Measurements from ENCODE around the gene TCEANC2. TPM values are rescaled to one million over a fixed set of nuclear protein-coding genes. Genes with fewer than 3 reads are reported as not detected.

Gene TCEANC2
- total and polyA plus RNA-seq, 2 of the 4 experiments (the other 2 are of a cell fraction): 2.4 to 3.2 TPM

GRCh38 chr1:54013393-54014008 lies 39.9 kb upstream of the TCEANC2 start:
- H2AK9ac ChIP-seq (replicated peaks; ENCODE audit: low read depth, low read length, poor library complexity): no peak overlapping the region
- H3K79me1 ChIP-seq (ENCODE audit: low read depth in 1 of 2, low read length in 2 of 2): no peaks in the 10 kb centered on the region
- H3K4ac ChIP-seq (ENCODE audit: low read depth, low read length): no peak overlapping the region
- POLR2A ChIA-PET (ENCODE audit: unreplicated experiment): no interaction called here
- no peak overlapping the region for H3K9ac ChIP-seq (ENCODE audit: low read depth, low read length)
- no peak overlapping the region for H3K14ac ChIP-seq (replicated peaks; ENCODE audit: low read depth, low read length)
- H3K36me3 ChIP-seq (ENCODE audit: control insufficient read depth, insufficient read depth, low read length): no peaks in the 10 kb centered on the region
- H3K9me3 ChIP-seq (ENCODE audit: control insufficient read depth, insufficient read depth, low read length): no peaks in the 10 kb centered on the region
- no peak for ATAC-seq (ENCODE audit: low read depth)
- 66% methylated on average over 6 of the region's 8 CpGs; no CpG with 5 or more reads in 1 of the 2 experiments for WGBS, 2 experiments (ENCODE audit: extremely low coverage in 2 of 2, insufficient read length in 1 of 2)
- TF ChIP-seq MAFK (IDR thresholded peaks at IDR 0.05; ENCODE audit: low read depth, low read length) (no peak), CEBPB (IDR thresholded peaks at IDR 0.05; ENCODE audit: low read depth, low read length) (no peak), RAD21 (IDR thresholded peaks at IDR 0.05; ENCODE audit: low read length) (no peak), CTCF (conservative IDR thresholded peaks at IDR 0.05; ENCODE audit: low read depth, low read length) (no peak), RCOR1 (IDR thresholded peaks at IDR 0.05; ENCODE audit: insufficient replicate concordance, low read length) (no peak), NFE2L2 (IDR thresholded peaks at IDR 0.05; ENCODE audit: low read depth, low read length) (no peak)
- no peak overlapping the region for H3K27ac ChIP-seq (ENCODE audit: insufficient read depth, low read length)
- no peak overlapping the region for H2BK120ac ChIP-seq (ENCODE audit: low read depth, low read length)
- BruUV-seq (replicated peaks): no TSS peak
- intact Hi-C loops (cut with micrococcal nuclease): no loop called here
- no peak for DNase-seq
- no peak overlapping the region for H2BK20ac ChIP-seq (ENCODE audit: low read depth, low read length)
- dilution Hi-C loops (cut with HindIII; ENCODE audit: low sequenced_read_pairs, unreplicated experiment): no loop called here
- no peak overlapping the region for H4K5ac ChIP-seq (ENCODE audit: low read depth, low read length)
- H3K56ac ChIP-seq (ENCODE audit: extremely low read depth, insufficient read depth, low read length): no peak overlapping the region
- peaks cover 3% of the 10 kb centered on the region; the same call in 1 of the 2 replicates for H3K4me1 ChIP-seq (ENCODE audit: control insufficient read depth, insufficient read depth, low read length)
- CTCF ChIA-PET: no interaction called here
- peaks cover 76% of the 10 kb centered on the region for H3K27me3 ChIP-seq (ENCODE audit: control insufficient read depth, insufficient read depth, low read length)
- no peak overlapping the region for H2AFZ ChIP-seq (replicated peaks; ENCODE audit: low read length, poor library complexity)
- no peak overlapping the region for H3K4me3 ChIP-seq (ENCODE audit: insufficient read depth, low read depth, low read length)
- H3K18ac ChIP-seq (ENCODE audit: low read depth, low read length): no peak overlapping the region
- no peak overlapping the region for H2BK15ac ChIP-seq (ENCODE audit: low read depth, low read length)
- peaks cover 7% of the 10 kb centered on the region; the same call in 1 of the 2 replicates for H3K9me1 ChIP-seq (ENCODE audit: insufficient read depth, low read length)
- no peak overlapping the region for H2AK5ac ChIP-seq (ENCODE audit: low read depth, low read length)
- 0 out of 2 replicates have a peak, but pooled peaks cover 5% of the 10 kb centered on the region for H4K20me1 ChIP-seq (ENCODE audit: insufficient read depth, low read length)
- H4K91ac ChIP-seq (ENCODE audit: insufficient read depth, low read depth, low read length): no peak overlapping the region
- in situ Hi-C loops (cut with MboI; ENCODE audit: low sequenced_read_pairs): no loop called here
- no peak overlapping the region for H3K23ac ChIP-seq (ENCODE audit: low read depth, low read length)
- H4K8ac ChIP-seq (ENCODE audit: low read depth in 2 of 2, low read length in 2 of 2): no peak overlapping the region
- H3K4me2 ChIP-seq (ENCODE audit: low read depth, low read length): no peak overlapping the region
- no peak overlapping the region for H2BK5ac ChIP-seq (ENCODE audit: low read depth, low read length, poor library complexity, severe bottlenecking)
